GM23248 (cell line): ENCODE results near the gene CDHR5. TPM values are rescaled to one million over a fixed set of nuclear protein-coding genes. Genes with fewer than 3 reads are reported as not detected.

ENCODE experiments used
- DNase-seq: peaks from one replicate; pipeline ENCODE4 v3.0.0-alpha.2; 2015
- H2AFZ ChIP-seq: fragments of 200-600 bp; sonication (generic); 2 replicates; pipeline ENCODE4 v1.6.1; 2016; ENCODE audit warnings: antibody characterized with exemption
- H3F3A ChIP-seq: fragments of 200-600 bp; sonication (generic); 2 replicates; pipeline ENCODE4 v1.6.1; 2016; ENCODE audit warnings: mild to moderate bottlenecking, antibody characterized with exemption, mixed run types; ENCODE audit not compliant: insufficient read depth
- H3K27ac ChIP-seq: fragments of 200-600 bp; sonication (generic); 2 replicates; pipeline ENCODE4 v1.5.1; 2016; ENCODE audit warnings: mild to moderate bottlenecking
- H3K27me3 ChIP-seq: fragments of 200-600 bp; sonication (generic); replicated peaks from 2 replicates; pipeline ENCODE4 v1.6.1; 2016; ENCODE audit warnings: mild to moderate bottlenecking; ENCODE audit not compliant: insufficient read depth
- H3K36me3 ChIP-seq: fragments of 200-600 bp; sonication (generic); 2 replicates; pipeline ENCODE4 v1.6.1; 2016; ENCODE audit warnings: low read depth, mild to moderate bottlenecking
- H3K4me1 ChIP-seq: fragments of 200-600 bp; sonication (generic); 2 replicates; pipeline ENCODE4 v1.6.1; 2016; ENCODE audit warnings: mild to moderate bottlenecking; ENCODE audit not compliant: insufficient read depth
- H3K4me2 ChIP-seq: fragments of 200-600 bp; sonication (generic); one replicate; pipeline ENCODE4 v1.6.1; 2016; ENCODE audit warnings: mild to moderate bottlenecking; ENCODE audit not compliant: unreplicated experiment
- H3K4me3 ChIP-seq: fragments of 200-600 bp; sonication (generic); 2 replicates; pipeline ENCODE4 v1.5.1; 2016; ENCODE audit warnings: mild to moderate bottlenecking
- H3K79me2 ChIP-seq: fragments of 200-600 bp; sonication (generic); 2 replicates; pipeline ENCODE4 v1.6.1; 2016; ENCODE audit warnings: mild to moderate bottlenecking; ENCODE audit not compliant: insufficient read depth
- H3K9ac ChIP-seq: fragments of 200-600 bp; sonication (generic); 2 replicates; pipeline ENCODE4 v1.6.1; 2016; ENCODE audit warnings: mild to moderate bottlenecking
- H3K9me2 ChIP-seq: fragments of 200-600 bp; sonication (generic); 2 replicates; pipeline ENCODE4 v1.6.1; 2016; ENCODE audit warnings: mixed run types, mild to moderate bottlenecking, moderate library complexity; ENCODE audit not compliant: insufficient read depth
- H3K9me3 ChIP-seq: fragments of 200-600 bp; sonication (generic); one replicate; pipeline ENCODE4 v1.6.1; 2017; ENCODE audit warnings: low read depth
- H4K20me1 ChIP-seq: fragments of 200-600 bp; sonication (generic); 2 replicates; pipeline ENCODE4 v1.6.0; 2016; ENCODE audit not compliant: insufficient read depth
- EZH2 ChIP-seq: fragments of 200-600 bp; sonication (generic); IDR thresholded peaks from 2 replicates; pipeline ENCODE4 v1.6.1; 2018; ENCODE audit warnings: antibody characterized with exemption, mild to moderate bottlenecking; ENCODE audit not compliant: insufficient read depth, poor library complexity, severe bottlenecking
- EZH2phosphoT487 ChIP-seq: fragments of 200-600 bp; sonication (generic); IDR thresholded peaks from 2 replicates; pipeline ENCODE4 v1.6.1; 2018; ENCODE audit warnings: antibody characterized with exemption, moderate library complexity, mild to moderate bottlenecking, low read depth; ENCODE audit not compliant: insufficient read depth
- WGBS, 2 experiments: methylation state at CpG; one replicate each; pipeline ENCODE4 v1.1.6; 2015 to 2017; ENCODE audit warnings: low lambda C conversion rate in 2 of 2, low coverage in 1 of 2; ENCODE audit errors: missing lambda C conversion rate in 2 of 2; 5-methylcytosine and 5-hydroxymethylcytosine counted together
- in situ Hi-C: fragments of 300-500 bp; cut with MboI; formaldehyde crosslinking; loops from 2 replicates; pipeline ENCODE4 v1.15.0; 2020
- polyA plus RNA-seq: library from polyadenylated mRNA; unstranded; fragments of >200 nt; fragmentation: Nextera tagmentation; extraction: Ambion mirVana; gene quantifications from 2 replicates; pipeline ENCODE4 v1.2.1, GENCODE V29; 2016
- total RNA-seq: library from RNA; depleted of rRNA; stranded (reverse); fragments of >200 nt; shearing (Covaris generic); gene quantifications from 2 replicates; pipeline ENCODE4 v1.2.3, GENCODE V29; 2014

Gene CDHR5
- total and polyA plus RNA-seq, 2 experiments from 2014 or later: not detected

GRCh38 chr11:641806-642370 lies 17.1 kb upstream of the CDHR5 start:
- no peaks in the 10 kb centered on the region for H3K79me2 ChIP-seq
- H3K9me2 ChIP-seq: no peaks in the 10 kb centered on the region
- no peak for TF ChIP-seq EZH2phosphoT487
- no peak for TF ChIP-seq EZH2
- H3F3A ChIP-seq: 0 out of 2 replicates have a peak, but pooled peaks cover 4% of the 10 kb centered on the region
- no peaks in the 10 kb centered on the region for H3K36me3 ChIP-seq
- no peak overlapping the region for H3K27ac ChIP-seq
- H3K27me3 ChIP-seq: peaks cover 15% of the 10 kb centered on the region; the same call in 1 of the 2 replicates
- no peaks in the 10 kb centered on the region for H3K9me3 ChIP-seq
- H4K20me1 ChIP-seq: no peaks in the 10 kb centered on the region
- 88 to 90% methylated on average over 19 of the region's 19 CpGs for WGBS, 2 experiments
- no peak for DNase-seq
- H3K4me2 ChIP-seq: no peak overlapping the region
- peaks cover 7% of the 10 kb centered on the region for H3K4me1 ChIP-seq
- in situ Hi-C loops: no loop called here
- H3K9ac ChIP-seq: no peak overlapping the region
- no peak overlapping the region for H2AFZ ChIP-seq
- H3K4me3 ChIP-seq: no peak overlapping the region

- DNase-seq: no peak
- TF ChIP-seq EZH2phosphoT487: no peak
- no peak for TF ChIP-seq EZH2
- H3K79me2 ChIP-seq: no peaks in the 10 kb centered on the region
- H2AFZ ChIP-seq: no peak overlapping the region
- H4K20me1 ChIP-seq: no peaks in the 10 kb centered on the region
- peaks cover 9% of the 10 kb centered on the region; the same call in 1 of the 2 replicates for H3F3A ChIP-seq
- no peak overlapping the region for H3K9ac ChIP-seq
- no peaks in the 10 kb centered on the region for H3K9me3 ChIP-seq
- in situ Hi-C loops: no loop called here
- peaks cover 7% of the 10 kb centered on the region for H3K4me1 ChIP-seq
- H3K27ac ChIP-seq: no peak overlapping the region
- no peaks in the 10 kb centered on the region for H3K36me3 ChIP-seq
- WGBS, 2 experiments: 34 to 56% methylated on average over 34 to 64 of the region's 69 CpGs
- H3K27me3 ChIP-seq: peaks cover 15% of the 10 kb centered on the region; the same call in 1 of the 2 replicates
- no peaks in the 10 kb centered on the region for H3K9me2 ChIP-seq
- no peak overlapping the region for H3K4me2 ChIP-seq
- no peak overlapping the region for H3K4me3 ChIP-seq
These were observed 15.4 kb upstream of the CDHR5 start for GRCh38 chr11:640021-640706.

GRCh38 chr11:639332-639955 lies 14.7 kb upstream of the CDHR5 start:
- Histone ChIP-seq H3K9me3 (no peaks in the 10 kb centered on the region), H4K20me1 (no peaks in the 10 kb centered on the region), H3K27me3 (peaks cover 15% of the 10 kb centered on the region; the same call in 1 of the 2 replicates), H3K4me2 (no peak overlapping the region), H3K9me2 (no peaks in the 10 kb centered on the region), H2AFZ (no peak overlapping the region), H3K4me3 (no peak overlapping the region), H3K36me3 (no peaks in the 10 kb centered on the region), H3F3A (peaks cover 10% of the 10 kb centered on the region; the same call in 1 of the 2 replicates), H3K27ac (no peak overlapping the region), H3K79me2 (no peaks in the 10 kb centered on the region), H3K4me1 (peaks cover 7% of the 10 kb centered on the region), H3K9ac (no peak overlapping the region)
- TF ChIP-seq EZH2 (no peak), EZH2phosphoT487 (no peak)
- peak; percentile 53 for DNase-seq
- in situ Hi-C loops: no loop called here
- WGBS, 2 experiments: 5 to 6% methylated on average over 49 to 54 of the region's 80 CpGs

GRCh38 chr11:638631-639331 lies 14.0 kb upstream of the CDHR5 start:
- no peaks in the 10 kb centered on the region for H3K36me3 ChIP-seq
- H3K27ac ChIP-seq: no peak overlapping the region
- H3K79me2 ChIP-seq: no peaks in the 10 kb centered on the region
- DNase-seq: peak; percentile 39
- H3K4me1 ChIP-seq: peaks cover 7% of the 10 kb centered on the region
- H3K27me3 ChIP-seq: peaks cover 15% of the 10 kb centered on the region; the same call in 1 of the 2 replicates
- no peak overlapping the region for H3K4me2 ChIP-seq
- no peaks in the 10 kb centered on the region for H3K9me2 ChIP-seq
- TF ChIP-seq EZH2phosphoT487 (no peak), EZH2 (peak; percentile 29)
- no peak overlapping the region for H3K4me3 ChIP-seq
- H3F3A ChIP-seq: peaks cover 10% of the 10 kb centered on the region; the same call in 1 of the 2 replicates
- WGBS, 2 experiments: 31 to 32% methylated on average over 26 to 28 of the region's 28 CpGs
- no peak overlapping the region for H2AFZ ChIP-seq
- in situ Hi-C loops: no loop called here
- no peak overlapping the region for H3K9ac ChIP-seq
- no peaks in the 10 kb centered on the region for H4K20me1 ChIP-seq
- no peaks in the 10 kb centered on the region for H3K9me3 ChIP-seq
